Measurements from ENCODE around the gene FREM3. TPM values are rescaled to one million over a fixed set of nuclear protein-coding genes. Genes with fewer than 3 reads are reported as not detected.

Gene FREM3
- polyA plus RNA-seq, 1 of the 3 experiments (the other 2 are of a cell fraction), result 0.03 TPM

DNA sequence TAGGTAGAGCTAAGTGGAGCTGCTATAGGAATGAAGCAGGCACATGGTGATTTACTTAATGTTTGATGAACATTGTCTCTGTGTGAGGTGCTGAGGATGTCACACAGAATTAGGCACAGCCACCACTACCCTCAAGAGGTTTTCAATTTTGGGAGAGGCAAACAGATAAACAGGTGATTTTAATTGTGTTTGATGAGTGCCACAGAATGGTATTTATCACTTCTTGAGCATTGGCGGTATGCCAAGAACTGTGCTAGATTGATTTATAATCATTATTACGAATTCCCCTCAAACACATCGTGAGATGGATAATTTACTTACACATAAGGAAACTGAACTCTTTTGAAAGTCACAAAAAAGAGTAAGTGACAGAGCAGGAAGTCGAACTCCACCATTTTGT lies 74.8 kb downstream of the FREM3 start (continued):
- TF ChIP-seq, protein P1, sequence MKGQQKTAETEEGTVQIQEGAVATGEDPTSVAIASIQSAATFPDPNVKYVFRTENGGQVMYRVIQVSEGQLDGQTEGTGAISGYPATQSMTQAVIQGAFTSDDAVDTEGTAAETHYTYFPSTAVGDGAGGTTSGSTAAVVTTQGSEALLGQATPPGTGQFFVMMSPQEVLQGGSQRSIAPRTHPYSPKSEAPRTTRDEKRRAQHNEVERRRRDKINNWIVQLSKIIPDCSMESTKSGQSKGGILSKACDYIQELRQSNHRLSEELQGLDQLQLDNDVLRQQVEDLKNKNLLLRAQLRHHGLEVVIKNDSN (IDR thresholded peaks at IDR 0.05; ENCODE audit: borderline replicate concordance, low read depth), result no peak
- no peak for TF ChIP-seq TAF1 (IDR thresholded peaks at IDR 0.05; ENCODE audit: borderline replicate concordance, low read depth, low read length)
- TF ChIP-seq NFIC (IDR thresholded peaks at IDR 0.05; ENCODE audit: borderline replicate concordance), result no peak
- no peak for TF ChIP-seq ELF1 (IDR thresholded peaks at IDR 0.05)
- TF ChIP-seq POLR2AphosphoS5 (IDR thresholded peaks at IDR 0.05; ENCODE audit: low read depth, low read length), result no peak
- TF ChIP-seq RXRA (IDR thresholded peaks at IDR 0.05; ENCODE audit: borderline replicate concordance, low read depth), result no peak

DNA sequence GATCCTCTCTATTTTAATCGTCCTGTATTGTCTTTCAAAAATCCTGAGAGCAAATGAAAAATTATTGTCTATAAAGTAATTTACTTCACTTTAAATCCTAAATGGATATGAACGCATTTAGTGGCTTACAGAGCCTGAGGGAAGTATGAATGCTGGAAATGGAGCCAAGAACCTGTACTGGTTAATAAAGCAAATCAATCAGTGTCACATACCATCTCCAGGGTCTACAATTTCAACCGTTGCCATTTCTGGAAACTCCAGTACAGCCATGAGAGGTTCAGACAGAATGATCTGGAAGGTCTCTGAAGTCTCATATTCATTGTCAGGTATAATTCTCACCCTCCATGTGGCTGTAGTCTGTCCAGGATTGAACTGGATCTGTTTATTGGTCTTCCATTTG lies 76.6 kb downstream of the FREM3 start:
- peaks cover 0 to 7% of the 10 kb centered on the region in 2 experiments; a peak in 2 of 4 replicates for H3K4me1 ChIP-seq (ENCODE audit: control insufficient read depth in 1 of 2, insufficient read depth in 2 of 2, low read depth in 1 of 2, low read length in 1 of 2)
- no peaks in the 10 kb centered on the region for H3K79me2 ChIP-seq (ENCODE audit: insufficient read depth)
- H4K20me1 ChIP-seq (ENCODE audit: insufficient read depth), result no peaks in the 10 kb centered on the region
- TF ChIP-seq SIN3A (IDR thresholded peaks at IDR 0.05; ENCODE audit: borderline replicate concordance, low read depth, low read length), result no peak
- no peak for TF ChIP-seq RFX5 (IDR thresholded peaks at IDR 0.05; ENCODE audit: low read length)
- no peak for TF ChIP-seq ELF1 (IDR thresholded peaks at IDR 0.05)
- TF ChIP-seq NFIC (IDR thresholded peaks at IDR 0.05; ENCODE audit: borderline replicate concordance), result no peak
- TF ChIP-seq RXRA (IDR thresholded peaks at IDR 0.05; ENCODE audit: borderline replicate concordance, low read depth), result no peak
- TF ChIP-seq YY1 (IDR thresholded peaks at IDR 0.05; ENCODE audit: low read depth), result no peak
- ChIA-PET POLR2A (no interaction called here), CTCF (interaction anchor here (1.5 kb wide), 1 partner anchor 13 kb away, joined by 4 read pairs; no protein-coding TSS in a partner anchor)
- no peaks in the 10 kb centered on the region for H3K9me2 ChIP-seq
- no peak overlapping the region for H3K4me2 ChIP-seq
- no peaks in the 10 kb centered on the region for H3F3A ChIP-seq (replicated peaks; ENCODE audit: insufficient read depth)
- H3K27me3 ChIP-seq (ENCODE audit: insufficient read depth), result no peaks in the 10 kb centered on the region
- no peaks in the 10 kb centered on the region for H3K9me3 ChIP-seq
- H3K36me3 ChIP-seq (replicated peaks in 1 of 2; ENCODE audit: control insufficient read depth in 1 of 2, insufficient read depth in 2 of 2, low read length in 1 of 2), result no peaks in the 10 kb centered on the region
- no peak overlapping the region for H2AFZ ChIP-seq (ENCODE audit: low read depth)
- WGBS (ENCODE audit: low lambda C conversion rate), result 31% methylated on average over 3 of the region's 3 CpGs
- no peak overlapping the region for H3K27ac ChIP-seq (ENCODE audit: low read depth in 2 of 2, low read length in 1 of 2)
- H3K4me3 ChIP-seq (ENCODE audit: low read depth in 2 of 2, low read length in 1 of 2), result no peak overlapping the region
- no peak overlapping the region for H3K9ac ChIP-seq
- DNase-seq, result no peak

DNA sequence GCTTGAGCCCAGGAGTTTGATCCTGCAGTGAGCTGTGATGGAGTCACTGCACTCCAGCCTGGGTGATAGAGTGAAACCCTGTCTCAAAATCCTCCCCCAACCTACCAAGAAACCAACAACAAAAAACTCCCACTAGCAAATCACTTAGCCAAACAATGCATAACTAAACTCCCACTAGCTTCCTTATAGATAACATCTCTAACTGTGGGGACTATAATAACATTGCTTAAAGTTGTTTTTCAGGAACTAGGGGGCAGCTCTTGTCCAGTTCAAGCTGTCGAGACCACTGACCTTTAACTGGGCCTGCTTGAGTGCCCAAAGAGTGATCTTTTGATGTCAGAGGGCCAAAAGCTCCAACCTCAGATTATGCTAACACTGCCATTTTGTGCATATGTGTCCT lies 81.7 kb downstream of the FREM3 start:
- no peak for TF ChIP-seq RAD21 (IDR thresholded peaks at IDR 0.05; ENCODE audit: low read length)
- no peak for TF ChIP-seq NFIC (IDR thresholded peaks at IDR 0.05; ENCODE audit: borderline replicate concordance)
- Histone ChIP-seq H3K4me3 (ENCODE audit: low read depth in 2 of 2, low read length in 1 of 2) (no peak overlapping the region), H3K27me3 (ENCODE audit: insufficient read depth) (no peaks in the 10 kb centered on the region), H3K9me3 (no peaks in the 10 kb centered on the region), H4K20me1 (ENCODE audit: insufficient read depth) (no peaks in the 10 kb centered on the region), H3K79me2 (ENCODE audit: insufficient read depth) (no peaks in the 10 kb centered on the region), H3K27ac (ENCODE audit: low read depth in 2 of 2, low read length in 1 of 2) (no peak overlapping the region), H3K4me1 (ENCODE audit: control insufficient read depth in 1 of 2, insufficient read depth in 2 of 2, low read depth in 1 of 2, low read length in 1 of 2) (no peaks in the 10 kb centered on the region; a peak in 1 of 4 replicates), H3K4me2 (no peak overlapping the region), H3F3A (replicated peaks; ENCODE audit: insufficient read depth) (no peaks in the 10 kb centered on the region), H2AFZ (ENCODE audit: low read depth) (no peak overlapping the region), H3K9me2 (no peaks in the 10 kb centered on the region), H3K9ac (no peak overlapping the region), H3K36me3 (replicated peaks in 1 of 2; ENCODE audit: control insufficient read depth in 1 of 2, insufficient read depth in 2 of 2, low read length in 1 of 2) (no peaks in the 10 kb centered on the region)
- ChIA-PET POLR2A (no interaction called here), CTCF (no interaction called here)
- 44% methylated on average over 1 of the region's 1 CpG for WGBS (ENCODE audit: low lambda C conversion rate)
- no peak for DNase-seq

Data from SK-N-SH (cell line).